GM12874 (cell line): Measurements from ENCODE around the gene RB1.

Source experiments
- CTCF ChIP-seq: IDR thresholded peaks from 2 replicates; pipeline ENCODE4 v1.5.1; 2011; ENCODE audit warnings: low read depth, mild to moderate bottlenecking, control low read depth, low read length, moderate library complexity; ENCODE audit not compliant: insufficient read depth

The RB1 gene

GRCh38 chr13:48476686-48477085 is 173.1 kb downstream of the RB1 start:
- TF ChIP-seq CTCF, result no peak

- no peak for TF ChIP-seq CTCF
Measured at GRCh38 chr13:48477191-48477855, 173.8 kb downstream of the RB1 start.

GRCh38 chr13:48478391-48478790 is 174.8 kb downstream of the RB1 start:
- TF ChIP-seq CTCF, result no peak

GRCh38 chr13:48483575-48483974 is 180.0 kb downstream of the RB1 start:
- TF ChIP-seq CTCF, result no peak

GRCh38 chr13:48485432-48485831 is 181.9 kb downstream of the RB1 start:
- TF ChIP-seq CTCF, result no peak

GRCh38 chr13:48486362-48486761 is 182.8 kb downstream of the RB1 start:
- TF ChIP-seq CTCF, result no peak

- no peak for TF ChIP-seq CTCF
Measured at GRCh38 chr13:48486836-48487235, 183.3 kb downstream of the RB1 start.
